ENCODE results near the gene ARHGAP22. TPM values are rescaled to one million over a fixed set of nuclear protein-coding genes. Genes with fewer than 3 reads are reported as not detected.

ARHGAP22 gene
- total RNA-seq, 1 experiment from 2014 or later = 18.9 TPM

DNA sequence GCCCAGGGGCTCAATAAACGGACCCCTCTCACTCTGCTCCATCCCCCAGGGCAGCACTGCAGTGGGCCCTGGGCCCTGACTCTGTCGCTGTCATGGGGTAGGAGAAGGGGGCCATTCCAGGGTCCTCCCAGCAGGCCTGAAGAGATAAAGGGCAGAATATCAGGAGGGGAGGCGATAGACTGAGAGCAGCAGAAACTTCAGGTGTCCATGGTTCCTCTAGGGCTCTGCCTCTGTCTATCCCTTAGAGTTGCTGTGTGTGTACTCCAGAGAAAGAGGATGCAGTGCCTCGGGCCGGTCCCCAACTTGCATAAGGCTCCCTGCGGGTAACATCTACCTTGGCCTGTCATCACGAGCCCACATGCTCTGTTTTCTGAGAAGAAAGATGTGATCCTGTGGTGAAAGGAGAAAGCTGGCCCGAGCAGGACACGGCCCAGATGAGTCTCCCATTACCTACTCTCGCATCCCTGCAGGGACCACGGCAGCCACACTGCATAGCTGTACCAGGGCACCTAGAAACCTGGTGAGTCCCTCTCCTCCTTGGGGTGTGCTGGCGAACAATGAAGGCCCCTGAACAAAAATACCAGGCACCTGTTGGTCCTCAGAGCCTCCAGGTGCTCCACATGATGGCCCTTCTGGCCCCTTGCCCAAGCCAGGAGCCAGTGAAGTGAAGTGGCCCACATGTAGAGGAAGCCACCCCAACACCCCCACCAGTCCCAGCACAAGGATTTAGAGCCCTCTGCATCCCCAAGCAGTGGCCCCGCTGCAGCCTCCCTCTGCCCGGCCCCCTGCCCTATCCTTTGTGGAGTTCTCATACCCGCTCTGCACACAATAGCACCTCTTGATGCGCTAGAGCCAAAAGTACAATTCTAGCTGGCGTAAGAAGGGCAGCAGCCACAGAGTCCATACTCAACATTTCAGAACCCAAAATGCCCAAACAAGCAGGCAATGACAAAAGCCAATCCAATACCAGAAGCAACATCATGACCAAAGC lies 106.8 kb downstream of the ARHGAP22 start:
- DNase-seq (ENCODE audit: low read depth) = no peak

DNA sequence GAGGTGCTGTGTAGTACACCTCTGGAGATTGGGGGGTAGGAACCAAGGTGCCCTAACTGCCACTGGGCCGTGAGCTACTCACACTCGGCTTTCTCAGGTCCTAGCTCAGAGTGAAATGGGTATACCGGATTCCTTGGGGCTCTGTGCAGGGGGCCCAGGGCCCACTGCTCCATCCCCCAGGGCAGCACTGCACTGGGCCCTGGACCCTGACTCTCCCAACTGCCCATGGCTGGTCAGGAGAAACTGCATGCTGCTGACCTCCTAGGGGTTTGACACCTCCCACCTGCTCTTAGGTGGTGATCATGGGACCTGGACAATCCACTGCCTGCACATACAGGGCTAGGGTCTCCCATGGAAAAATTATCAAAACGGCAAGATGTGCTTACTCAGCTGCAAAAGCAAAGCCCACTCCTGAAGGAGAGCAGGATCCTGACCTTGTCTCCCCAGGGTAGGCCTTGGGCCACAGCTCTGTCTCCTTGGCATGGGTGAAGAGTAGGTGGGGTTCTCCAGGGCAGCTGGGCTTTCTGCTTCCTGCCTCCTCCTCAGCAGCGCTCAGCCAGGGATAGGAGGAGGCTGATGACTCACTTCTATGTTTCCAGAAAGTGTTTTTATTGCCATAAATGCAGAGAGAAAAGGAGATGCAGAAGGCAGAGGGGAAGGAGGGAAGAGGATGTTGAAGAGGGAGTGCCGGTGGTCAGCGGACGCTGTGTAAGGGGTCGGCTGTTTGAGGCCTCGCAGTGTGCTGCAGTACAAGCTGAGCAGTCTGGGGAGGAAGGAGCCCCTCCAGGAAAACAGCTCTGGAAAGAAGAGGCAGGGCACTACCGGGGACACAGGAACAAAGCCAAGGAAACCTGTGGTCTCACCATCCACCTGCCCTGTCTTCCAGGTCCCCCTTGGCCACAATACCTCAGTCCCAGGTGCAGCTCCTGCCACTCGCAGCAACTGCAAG lies 107.8 kb downstream of the ARHGAP22 start:
- DNase-seq (ENCODE audit: low read depth) = peak; percentile 75

DNA sequence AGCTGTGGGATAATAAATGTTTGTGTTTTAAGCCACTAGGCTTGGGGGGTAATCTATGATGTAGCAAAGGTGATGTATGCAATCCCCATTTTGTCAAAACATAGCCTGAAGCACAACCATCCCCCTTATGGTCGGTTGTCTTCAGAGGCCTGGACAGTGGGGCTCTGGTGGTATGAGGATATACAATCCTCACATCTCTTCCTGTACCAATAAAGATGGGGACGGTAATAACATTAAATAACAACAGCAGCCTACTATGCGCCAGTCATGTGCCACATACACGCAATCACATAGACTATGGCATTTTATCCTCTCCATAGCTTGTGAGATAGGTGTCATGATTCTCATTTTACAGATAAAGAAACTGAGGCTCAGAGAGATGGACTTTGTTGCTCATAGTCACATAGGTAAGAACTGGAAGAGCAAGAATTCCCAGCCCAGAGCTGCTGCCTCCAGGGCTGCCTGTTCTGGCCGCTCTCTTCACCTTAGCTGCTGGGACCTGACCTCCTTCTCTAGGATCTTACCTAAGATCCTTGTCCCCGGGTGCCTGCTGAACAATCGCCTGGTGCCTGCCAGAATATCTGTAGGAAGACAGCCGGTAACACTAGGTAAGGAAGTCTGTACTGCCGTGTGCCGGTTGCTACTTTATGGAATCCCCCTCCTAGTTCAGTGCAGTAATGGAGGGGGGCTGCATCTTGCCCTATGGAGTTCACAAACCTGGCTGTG lies 108.6 kb downstream of the ARHGAP22 start:
- no peak for DNase-seq (ENCODE audit: low read depth)

DNA sequence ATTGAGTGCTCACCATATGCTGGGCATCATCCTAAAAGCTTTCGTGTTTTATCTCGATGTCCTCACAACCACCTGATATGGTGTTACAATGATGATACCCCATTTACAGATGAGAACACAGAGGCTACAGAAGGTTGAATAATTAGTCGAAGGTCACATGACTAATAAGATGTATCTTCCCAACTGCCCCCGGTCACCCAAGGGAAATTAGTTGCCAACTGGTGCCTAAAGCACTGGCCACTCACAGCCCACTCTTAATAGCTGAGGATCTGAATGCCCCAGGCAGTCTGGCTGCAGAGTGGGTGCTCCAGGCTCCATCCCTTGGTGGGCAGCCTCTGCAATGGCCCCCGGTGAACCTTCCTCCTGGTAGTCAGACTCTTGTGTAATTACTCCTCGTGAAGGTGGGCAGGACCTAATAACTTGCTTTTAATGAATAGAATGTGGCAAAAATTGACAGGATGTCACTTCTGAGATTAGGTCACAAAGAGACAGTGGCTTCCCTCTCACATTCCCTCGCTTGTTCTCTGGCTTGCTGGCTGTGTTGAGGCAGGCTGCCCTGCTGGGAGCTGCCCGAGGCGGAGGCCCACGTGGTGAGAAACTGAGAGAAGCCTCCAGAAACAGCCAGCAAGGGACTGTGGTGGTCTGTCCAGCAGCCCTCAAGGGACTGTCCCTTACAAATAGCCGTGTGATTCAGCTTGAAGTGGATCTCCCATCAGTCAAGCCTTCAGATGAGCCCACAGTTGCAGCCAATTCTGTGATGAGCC lies 109.4 kb downstream of the ARHGAP22 start:
- no peak for DNase-seq (ENCODE audit: low read depth)

DNA sequence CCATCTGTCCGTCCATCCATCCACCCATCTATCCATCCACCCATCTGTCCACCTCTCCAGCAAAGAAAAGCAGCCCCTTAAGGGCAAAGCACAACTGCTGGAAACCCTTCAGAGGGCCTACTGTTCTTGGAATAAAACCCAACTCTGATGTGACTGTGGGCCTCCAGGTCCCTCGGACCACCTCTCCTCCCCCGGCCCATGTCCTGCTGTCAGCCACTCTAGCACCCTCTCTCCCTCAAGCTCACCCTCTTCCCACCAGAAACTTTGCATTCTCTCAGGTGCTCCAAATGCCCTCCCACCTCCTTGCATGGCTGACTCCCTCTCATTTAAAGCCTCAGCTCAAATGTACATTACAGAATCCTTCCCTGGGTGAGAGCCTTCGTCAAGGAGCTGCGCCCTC lies 110.3 kb downstream of the ARHGAP22 start:
- no peak for DNase-seq (ENCODE audit: low read depth)

DNA sequence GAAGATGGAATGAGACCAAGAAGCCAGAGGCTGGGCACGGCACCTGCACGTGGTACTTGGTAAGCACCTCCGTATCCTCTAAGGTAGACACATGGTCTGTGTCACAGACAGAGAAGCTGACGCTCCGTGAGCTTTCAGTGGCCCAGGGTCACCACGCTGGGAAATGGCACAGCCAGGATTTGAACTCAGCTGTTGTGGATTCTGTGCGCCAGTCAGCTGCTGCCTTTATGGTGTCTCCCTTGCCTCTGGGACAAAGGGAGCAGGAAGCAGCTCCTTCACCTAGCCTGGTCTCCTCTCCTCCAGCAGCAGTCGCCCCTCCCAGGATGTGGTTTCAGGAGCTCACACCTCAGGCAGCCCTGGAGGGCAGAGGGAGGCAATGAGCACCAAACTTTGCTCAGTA lies 110.8 kb downstream of the ARHGAP22 start:
- DNase-seq (ENCODE audit: low read depth) = peak; percentile 28

DNA sequence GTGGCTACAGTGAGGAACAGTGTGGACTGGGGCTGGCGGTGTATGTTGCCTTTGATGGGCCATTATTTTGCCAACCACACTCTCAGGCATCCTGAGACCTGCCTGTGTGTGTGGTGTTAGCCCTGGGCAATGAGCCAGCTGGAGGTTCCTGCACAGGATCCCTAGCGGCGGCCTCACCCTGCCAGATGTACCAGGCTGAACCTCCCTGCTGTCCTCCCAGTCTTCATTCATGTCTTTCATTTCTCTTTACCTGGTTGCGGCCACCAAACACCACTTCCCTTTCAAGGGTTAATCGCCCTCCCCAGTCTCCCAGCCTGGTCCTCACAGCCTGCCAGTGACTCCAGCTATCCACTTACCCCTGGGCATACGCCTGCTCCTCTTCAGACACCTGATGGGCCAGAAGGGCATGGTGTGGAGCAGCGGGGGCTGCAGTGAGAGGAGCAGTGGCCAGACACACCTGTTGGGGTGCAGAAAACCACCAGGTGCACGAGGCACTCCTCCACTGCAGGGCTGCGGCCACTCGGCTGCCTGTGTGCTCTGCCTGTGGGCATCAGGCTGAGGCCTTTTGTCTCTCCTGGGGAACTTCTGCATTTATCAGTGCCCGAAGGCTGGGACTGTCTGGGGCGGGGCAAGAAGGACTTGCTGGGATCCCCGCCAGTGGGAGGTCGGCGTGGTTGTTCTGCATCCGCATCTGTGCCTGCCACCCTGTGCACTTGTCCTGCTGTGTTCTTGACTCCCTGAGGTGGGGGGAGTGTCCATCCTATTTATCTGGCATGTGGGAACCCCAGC lies 111.6 kb downstream of the ARHGAP22 start:
- DNase-seq (ENCODE audit: low read depth) = peak; percentile 25

DNA sequence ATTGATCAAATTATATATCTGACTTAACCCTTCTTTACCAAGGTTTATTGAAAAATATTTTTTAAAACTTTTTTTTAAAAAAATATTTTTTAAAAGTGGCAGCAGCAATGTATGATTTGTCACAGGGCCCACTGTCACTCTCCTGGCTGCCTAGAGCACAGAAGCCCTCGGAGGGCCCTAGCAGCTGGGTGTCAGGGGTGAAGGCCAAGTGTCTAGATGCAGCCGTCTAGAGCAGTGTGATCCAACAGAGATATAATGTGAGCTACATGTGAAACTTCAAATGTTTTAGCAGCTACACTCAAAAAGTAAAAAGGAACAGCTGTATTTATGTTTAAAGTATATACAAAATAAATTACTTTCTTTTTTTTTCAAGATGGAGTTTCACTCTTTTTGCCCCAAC lies 112.7 kb downstream of the ARHGAP22 start:
- no peak for DNase-seq (ENCODE audit: low read depth)

DNA sequence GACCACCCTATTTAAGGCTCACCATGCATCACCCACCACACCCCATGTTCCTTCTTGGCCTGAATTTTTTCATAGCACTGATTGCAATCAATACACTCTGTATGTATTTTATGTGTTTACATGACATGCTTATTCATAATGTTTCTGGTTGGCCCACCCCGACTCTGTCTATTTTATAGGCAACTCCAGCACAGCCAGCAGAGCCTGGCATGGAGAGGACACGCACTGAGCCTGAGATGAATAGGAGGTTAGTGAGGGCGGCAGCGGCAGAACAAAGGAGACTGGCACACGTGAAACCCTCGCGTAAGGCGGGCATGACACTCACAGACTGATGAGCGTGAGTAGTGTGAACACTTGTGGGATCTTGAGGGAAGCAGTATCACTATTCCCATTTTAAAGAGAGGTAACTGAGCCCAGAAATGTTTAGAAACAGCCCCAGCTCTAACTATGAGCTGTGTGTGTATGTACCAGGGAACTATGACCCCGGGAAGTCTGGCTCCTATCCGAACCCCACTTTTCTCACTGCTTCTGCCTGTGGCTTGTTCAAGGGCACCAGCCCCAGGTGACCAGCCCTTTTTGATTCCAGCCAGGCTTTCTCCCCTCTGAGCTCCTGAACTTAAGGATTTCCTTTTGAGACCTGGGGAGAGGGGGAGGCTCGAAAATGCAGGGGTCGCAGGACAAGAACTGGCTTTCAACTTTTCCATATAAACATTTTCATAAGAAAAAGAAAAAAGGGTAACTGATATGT lies 113.3 kb downstream of the ARHGAP22 start:
- no peak for DNase-seq (ENCODE audit: low read depth)

DNA sequence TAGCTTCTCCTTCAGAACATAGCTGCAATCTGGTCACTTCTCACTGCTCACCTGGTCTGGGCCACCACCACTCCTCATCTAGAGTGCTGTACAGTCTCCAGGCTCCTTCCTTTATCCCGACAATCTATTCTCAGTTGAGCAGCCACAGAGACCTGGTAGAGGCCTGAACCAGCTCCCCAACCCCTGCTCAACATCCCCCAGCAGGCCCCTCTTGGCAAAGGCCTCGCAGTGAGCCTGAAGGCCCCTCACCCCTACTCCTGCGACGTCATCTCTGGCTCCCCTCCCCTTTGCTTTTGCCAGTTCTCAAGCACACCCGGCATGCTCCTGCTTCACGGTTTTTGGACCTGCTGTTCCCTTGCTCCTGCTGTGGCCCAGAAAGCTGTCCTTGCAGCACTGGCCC lies 113.9 kb downstream of the ARHGAP22 start:
- DNase-seq (ENCODE audit: low read depth) = no peak

DNA sequence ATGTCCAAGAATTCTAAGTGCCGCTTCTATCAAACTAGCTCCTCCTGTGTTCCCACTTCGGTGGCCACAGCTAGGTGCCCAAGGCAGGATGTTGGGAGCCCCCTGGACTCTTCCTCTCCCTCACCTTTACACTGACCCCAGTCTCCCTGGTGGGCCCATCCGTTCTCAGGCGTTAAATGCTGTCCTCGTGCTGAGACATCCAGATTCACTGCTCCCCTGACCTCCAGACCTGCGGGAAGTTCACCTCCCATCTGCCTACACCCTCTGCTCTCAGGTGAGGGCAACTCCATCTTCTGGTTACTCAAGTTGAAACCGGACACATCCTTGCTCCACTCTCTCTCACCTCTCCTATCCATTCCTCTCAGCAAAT lies 114.3 kb downstream of the ARHGAP22 start:
- no peak for DNase-seq (ENCODE audit: low read depth)

DNA sequence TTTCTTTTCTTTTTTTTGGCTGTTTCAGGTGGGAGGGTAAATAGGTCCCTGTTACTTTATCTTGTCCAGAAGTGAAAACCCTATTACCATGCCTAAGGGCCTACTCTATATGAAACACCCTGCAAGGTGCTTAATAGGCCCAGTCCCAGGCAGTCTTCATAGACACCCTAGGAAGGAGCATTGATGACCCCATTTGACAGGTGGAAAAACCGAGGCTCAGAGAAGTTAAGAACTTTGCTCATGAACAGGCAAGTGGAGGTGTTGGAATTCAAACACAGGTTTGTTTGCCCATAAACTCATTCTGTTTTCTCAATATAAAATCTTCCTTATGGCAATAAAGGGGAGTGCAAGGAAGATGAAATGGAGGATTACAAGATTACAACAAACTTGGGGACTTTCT lies 115.8 kb downstream of the ARHGAP22 start:
- DNase-seq (ENCODE audit: low read depth) = no peak

DNA sequence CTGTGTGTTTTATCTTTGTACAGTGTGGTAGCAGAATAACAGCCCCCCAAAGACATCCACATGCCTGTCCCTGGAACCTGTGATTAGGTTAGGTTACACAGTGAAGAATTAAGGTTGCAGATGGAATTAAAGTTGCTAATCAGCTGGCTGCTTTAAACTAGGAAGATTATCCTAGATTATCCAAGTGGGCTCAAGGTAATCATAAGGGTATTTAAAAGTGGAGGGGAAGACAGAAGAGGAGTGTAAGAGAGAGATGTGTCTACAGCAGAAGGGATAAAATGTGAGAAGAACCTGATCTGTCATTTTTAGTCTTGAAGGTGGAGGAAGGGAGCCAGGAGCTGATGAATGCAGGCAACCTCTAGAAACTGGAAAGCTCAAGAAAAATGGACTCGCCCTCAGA lies 117.6 kb downstream of the ARHGAP22 start:
- no peak for DNase-seq (ENCODE audit: low read depth)

DNA sequence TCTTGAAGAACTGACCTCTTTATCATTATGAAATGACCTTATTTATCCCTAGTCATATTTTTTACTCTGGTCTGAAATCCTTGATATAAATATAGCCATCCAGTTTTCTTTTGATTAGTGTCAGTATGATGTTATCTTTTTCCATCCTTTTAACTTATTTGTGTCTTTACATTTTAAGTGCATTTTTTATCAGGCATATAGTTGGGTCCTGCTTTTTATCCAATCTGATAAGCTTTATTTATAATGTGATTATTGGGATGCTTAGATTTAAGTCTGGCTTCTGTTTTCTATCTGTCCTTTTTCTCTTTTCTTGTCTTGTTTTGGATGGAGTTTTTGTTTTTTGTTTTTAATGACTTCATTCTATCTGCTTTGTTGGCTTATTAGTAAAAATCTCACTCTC lies 119.2 kb downstream of the ARHGAP22 start:
- DNase-seq (ENCODE audit: low read depth) = no peak

DNA sequence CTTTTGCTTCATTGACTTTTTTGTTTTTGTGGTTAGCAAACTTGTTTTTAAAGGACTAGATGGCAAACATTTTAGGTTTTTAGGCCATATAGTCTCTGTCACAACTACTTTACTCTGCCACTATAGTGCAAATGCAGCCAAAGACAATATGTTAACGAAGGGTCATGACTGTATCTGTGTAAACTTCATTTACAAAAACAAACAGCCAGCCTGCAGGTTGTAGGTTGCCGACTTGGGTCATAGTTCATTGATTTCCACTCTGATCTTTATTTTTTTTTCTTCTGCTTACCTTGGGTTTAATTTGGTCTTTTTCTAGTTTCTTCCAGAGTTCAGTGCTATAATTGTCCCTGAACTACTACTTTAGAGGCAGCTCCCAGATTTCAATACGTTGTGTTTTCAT lies 120.0 kb downstream of the ARHGAP22 start:
- no peak for DNase-seq (ENCODE audit: low read depth)

DNA sequence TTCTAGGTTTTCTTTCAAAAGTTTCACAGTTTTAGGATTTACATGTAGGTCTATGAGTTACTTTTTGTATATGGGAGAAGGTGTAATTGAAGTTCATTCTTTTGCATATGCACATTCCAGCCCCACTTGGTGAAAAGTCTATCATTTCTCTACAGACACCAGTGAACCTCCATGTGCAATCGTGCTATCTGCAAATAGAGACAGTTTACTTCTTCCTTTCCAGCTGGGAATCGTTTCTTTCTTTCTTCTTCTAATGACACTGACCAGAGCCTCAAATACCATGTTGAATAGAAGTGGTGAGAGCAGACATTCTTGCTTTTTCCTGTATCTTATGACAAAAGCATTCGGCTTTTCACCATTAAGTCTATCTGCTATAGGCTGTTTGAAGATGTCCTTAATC lies 122.7 kb downstream of the ARHGAP22 start:
- no peak for DNase-seq (ENCODE audit: low read depth)

DNA sequence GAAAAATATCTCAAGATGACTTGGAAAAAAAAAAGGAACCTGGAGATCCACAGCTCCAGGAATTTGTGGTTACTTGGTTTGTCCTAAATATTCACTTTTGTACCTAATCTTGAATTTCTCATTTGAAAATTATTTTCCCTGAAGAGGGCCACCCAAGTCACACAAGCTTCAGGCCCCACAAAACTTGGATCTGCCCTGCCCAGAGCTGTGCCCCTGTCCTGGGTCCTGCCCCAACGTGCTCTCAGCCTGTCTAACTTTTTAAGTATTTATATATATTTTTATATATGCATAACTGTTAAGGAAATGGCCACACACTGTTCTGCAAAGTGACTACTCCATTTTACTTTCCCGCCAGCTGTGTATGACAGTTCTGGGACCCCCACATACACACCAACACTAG lies 123.5 kb downstream of the ARHGAP22 start:
- no peak for DNase-seq (ENCODE audit: low read depth)

DNA sequence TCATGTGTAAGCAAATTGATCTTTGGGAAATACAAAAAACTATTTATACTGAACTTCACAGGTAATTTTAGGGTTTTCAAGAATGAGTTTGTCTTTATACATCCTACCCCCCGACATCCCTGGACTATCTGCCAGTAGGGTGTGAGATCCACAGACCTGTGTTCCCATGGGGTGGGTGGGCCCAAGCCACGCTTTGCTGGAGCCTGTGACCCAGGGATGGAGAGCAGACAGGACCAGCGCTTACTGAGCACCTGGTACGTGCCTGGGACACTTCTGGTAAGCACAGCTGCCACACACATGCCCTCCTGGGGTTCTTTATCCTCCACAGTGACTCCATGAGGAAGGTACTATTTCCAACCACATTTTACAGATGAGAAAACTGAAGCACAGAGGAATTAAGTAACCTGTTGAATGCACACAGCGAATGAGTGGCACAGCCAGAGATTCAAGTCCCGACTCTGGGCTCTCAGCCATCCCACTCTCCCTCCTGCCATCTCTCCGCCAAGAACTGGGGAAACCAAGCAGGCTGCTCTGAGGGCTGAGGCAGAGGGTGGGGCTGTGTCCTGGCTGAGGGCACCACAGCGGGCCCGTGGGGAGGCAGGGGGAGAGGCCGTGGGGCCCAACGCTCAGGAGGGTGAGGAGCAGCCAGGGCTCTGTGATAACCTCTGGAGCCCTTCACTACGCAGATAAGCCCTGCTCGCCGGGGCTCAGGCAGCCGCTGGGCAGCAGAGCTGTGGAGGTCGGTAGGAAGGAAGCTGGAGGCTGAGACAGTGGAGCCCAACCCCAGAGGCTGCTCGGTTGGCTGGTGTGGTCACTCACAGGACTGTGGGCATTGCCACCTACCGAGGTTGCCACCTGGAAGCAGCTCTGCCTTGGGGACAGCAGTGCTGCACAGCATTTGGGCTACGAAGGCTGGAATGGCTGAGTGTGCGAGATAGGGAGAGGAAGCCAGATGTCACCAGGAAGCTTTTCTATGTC lies 124.2 kb downstream of the ARHGAP22 start:
- DNase-seq (ENCODE audit: low read depth) = no peak
